ENCODE data around the gene ALDH3B2. TPM values are rescaled to one million over a fixed set of nuclear protein-coding genes. Genes with fewer than 3 reads are reported as not detected.

The ALDH3B2 gene
- polyA plus RNA-seq, 1 of the 3 experiments (the other 2 are of a cell fraction): not detected

DNA sequence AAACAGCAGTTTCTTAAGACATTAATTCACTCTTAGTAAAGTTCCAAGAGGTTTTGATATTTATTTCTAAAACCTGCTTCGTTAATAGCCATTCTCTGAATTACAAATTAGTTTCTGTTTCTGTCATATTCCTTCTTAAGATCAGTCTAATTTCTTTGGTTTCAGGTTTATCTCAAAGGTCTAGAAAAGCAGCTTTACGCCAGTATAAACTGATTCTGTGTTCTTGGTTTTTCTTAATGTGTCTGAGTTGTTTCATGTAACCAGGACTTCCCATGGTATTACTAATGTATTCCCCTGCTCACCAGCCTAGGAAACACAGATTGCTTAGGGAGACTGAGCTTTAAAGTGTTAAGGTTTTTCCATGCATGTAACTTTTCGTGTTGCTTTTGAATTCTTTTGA is 17.1 kb downstream of the ALDH3B2 start:
- H3K9ac ChIP-seq: no peak overlapping the region
- H3K79me2 ChIP-seq (ENCODE audit: insufficient read depth): no peaks in the 10 kb centered on the region
- 0 out of 2 replicates have a peak, but pooled peaks cover 5% of the 10 kb centered on the region for H3K27me3 ChIP-seq (ENCODE audit: insufficient read depth)
- H3K9me2 ChIP-seq: no peaks in the 10 kb centered on the region
- TF ChIP-seq RAD21 (IDR thresholded peaks at IDR 0.05; ENCODE audit: low read length): no peak
- TF ChIP-seq JUND (IDR thresholded peaks at IDR 0.05): no peak
- TF ChIP-seq, protein P1, sequence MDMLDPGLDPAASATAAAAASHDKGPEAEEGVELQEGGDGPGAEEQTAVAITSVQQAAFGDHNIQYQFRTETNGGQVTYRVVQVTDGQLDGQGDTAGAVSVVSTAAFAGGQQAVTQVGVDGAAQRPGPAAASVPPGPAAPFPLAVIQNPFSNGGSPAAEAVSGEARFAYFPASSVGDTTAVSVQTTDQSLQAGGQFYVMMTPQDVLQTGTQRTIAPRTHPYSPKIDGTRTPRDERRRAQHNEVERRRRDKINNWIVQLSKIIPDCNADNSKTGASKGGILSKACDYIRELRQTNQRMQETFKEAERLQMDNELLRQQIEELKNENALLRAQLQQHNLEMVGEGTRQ (IDR thresholded peaks at IDR 0.05; ENCODE audit: borderline replicate concordance, low read depth, low read length): no peak
- TF ChIP-seq GATA2 (CRISPR knock-in tag; IDR thresholded peaks at IDR 0.05): no peak
- no peak for TF ChIP-seq EZH2phosphoT487 (IDR thresholded peaks at IDR 0.05; ENCODE audit: borderline replicate concordance, low read depth)
- no peak for TF ChIP-seq NFIC (IDR thresholded peaks at IDR 0.05; ENCODE audit: borderline replicate concordance)
- TF ChIP-seq CHD2 (IDR thresholded peaks at IDR 0.05; ENCODE audit: low read length, partially characterized antibody): no peak
- no peak for TF ChIP-seq SIN3A (IDR thresholded peaks at IDR 0.05; ENCODE audit: borderline replicate concordance, low read depth, low read length)
- no peak for TF ChIP-seq SMC3 (IDR thresholded peaks at IDR 0.05; ENCODE audit: low read depth, low read length)
- TF ChIP-seq NRF1 (IDR thresholded peaks at IDR 0.05; ENCODE audit: low read depth, low read length): no peak
- no peak for TF ChIP-seq FOXJ3 (CRISPR knock-in tag; IDR thresholded peaks at IDR 0.05)
- TF ChIP-seq, protein P2, sequence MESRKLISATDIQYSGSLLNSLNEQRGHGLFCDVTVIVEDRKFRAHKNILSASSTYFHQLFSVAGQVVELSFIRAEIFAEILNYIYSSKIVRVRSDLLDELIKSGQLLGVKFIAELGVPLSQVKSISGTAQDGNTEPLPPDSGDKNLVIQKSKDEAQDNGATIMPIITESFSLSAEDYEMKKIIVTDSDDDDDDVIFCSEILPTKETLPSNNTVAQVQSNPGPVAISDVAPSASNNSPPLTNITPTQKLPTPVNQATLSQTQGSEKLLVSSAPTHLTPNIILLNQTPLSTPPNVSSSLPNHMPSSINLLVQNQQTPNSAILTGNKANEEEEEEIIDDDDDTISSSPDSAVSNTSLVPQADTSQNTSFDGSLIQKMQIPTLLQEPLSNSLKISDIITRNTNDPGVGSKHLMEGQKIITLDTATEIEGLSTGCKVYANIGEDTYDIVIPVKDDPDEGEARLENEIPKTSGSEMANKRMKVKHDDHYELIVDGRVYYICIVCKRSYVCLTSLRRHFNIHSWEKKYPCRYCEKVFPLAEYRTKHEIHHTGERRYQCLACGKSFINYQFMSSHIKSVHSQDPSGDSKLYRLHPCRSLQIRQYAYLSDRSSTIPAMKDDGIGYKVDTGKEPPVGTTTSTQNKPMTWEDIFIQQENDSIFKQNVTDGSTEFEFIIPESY (IDR thresholded peaks at IDR 0.05; ENCODE audit: borderline replicate concordance, low read depth): no peak
- CTCF ChIA-PET: interaction anchor here (0.7 to 21.6 kb wide), 2 partner anchors 22 to 43 kb away, joined by 3 to 308 read pairs; partner anchors contain the start of genes NUDT8 and TBX10
- H2AFZ ChIP-seq (ENCODE audit: low read depth): no peak overlapping the region
- DNase-seq: no peak
- H3K36me3 ChIP-seq (replicated peaks in 1 of 2; ENCODE audit: control insufficient read depth in 1 of 2, insufficient read depth in 2 of 2, low read length in 1 of 2): no peaks in the 10 kb centered on the region
- no peaks in the 10 kb centered on the region for H3F3A ChIP-seq (replicated peaks; ENCODE audit: insufficient read depth)
- 23% methylated on average over 3 of the region's 3 CpGs for WGBS (ENCODE audit: low lambda C conversion rate)
- H3K4me2 ChIP-seq: no peak overlapping the region
- no peak overlapping the region for H3K27ac ChIP-seq (ENCODE audit: low read depth in 2 of 2, low read length in 1 of 2)
- POLR2A ChIA-PET: interaction anchor here (1.1 kb wide), 1 partner anchor 27 kb away, joined by 3 read pairs; the partner anchor contains the start of gene NUDT8
- H4K20me1 ChIP-seq (ENCODE audit: insufficient read depth): no peaks in the 10 kb centered on the region
- H3K4me1 ChIP-seq (ENCODE audit: control insufficient read depth in 1 of 2, insufficient read depth in 2 of 2, low read depth in 1 of 2, low read length in 1 of 2): no peaks in the 10 kb centered on the region; a peak in 2 of 4 replicates
- H3K9me3 ChIP-seq: no peaks in the 10 kb centered on the region
- no peak overlapping the region for H3K4me3 ChIP-seq (ENCODE audit: low read depth in 2 of 2, low read length in 1 of 2)

DNA sequence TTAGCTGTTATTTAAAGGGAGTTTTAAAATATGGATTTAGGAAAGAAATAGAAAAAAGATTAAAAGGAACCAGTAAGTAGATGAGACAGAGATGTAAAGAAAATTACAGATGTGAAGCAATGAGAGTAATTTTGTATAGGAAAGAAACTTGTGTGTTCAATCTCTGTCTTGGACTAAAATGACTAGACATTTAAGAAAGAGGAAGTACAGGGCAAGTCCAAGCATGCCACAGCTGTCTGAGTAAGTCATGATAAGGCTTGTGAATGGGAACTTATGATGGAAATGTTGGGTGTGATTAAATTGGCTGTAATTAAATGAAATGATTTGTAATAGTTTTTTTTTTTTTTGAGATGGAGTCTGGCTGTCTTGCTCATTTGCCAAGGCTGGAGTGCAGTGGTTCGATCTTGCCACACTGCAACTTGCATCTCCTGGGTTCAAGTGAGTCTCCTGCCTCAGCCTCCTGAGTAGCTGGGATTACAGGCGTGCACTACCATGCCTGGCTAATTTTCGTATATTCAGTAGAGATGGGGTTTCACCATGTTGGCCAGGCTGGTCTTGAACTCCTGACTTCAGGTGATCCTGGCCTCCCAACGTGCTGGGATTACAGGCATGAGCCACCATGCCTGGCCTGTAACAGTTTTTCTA is 18.0 kb downstream of the ALDH3B2 start:
- TF ChIP-seq MEF2A (IDR thresholded peaks at IDR 0.05; ENCODE audit: borderline replicate concordance, low read depth): no peak
- TF ChIP-seq NFIC (IDR thresholded peaks at IDR 0.05; ENCODE audit: borderline replicate concordance): no peak
- no peak for TF ChIP-seq GABPA (IDR thresholded peaks at IDR 0.05; ENCODE audit: low read depth)
- TF ChIP-seq, protein P3, sequence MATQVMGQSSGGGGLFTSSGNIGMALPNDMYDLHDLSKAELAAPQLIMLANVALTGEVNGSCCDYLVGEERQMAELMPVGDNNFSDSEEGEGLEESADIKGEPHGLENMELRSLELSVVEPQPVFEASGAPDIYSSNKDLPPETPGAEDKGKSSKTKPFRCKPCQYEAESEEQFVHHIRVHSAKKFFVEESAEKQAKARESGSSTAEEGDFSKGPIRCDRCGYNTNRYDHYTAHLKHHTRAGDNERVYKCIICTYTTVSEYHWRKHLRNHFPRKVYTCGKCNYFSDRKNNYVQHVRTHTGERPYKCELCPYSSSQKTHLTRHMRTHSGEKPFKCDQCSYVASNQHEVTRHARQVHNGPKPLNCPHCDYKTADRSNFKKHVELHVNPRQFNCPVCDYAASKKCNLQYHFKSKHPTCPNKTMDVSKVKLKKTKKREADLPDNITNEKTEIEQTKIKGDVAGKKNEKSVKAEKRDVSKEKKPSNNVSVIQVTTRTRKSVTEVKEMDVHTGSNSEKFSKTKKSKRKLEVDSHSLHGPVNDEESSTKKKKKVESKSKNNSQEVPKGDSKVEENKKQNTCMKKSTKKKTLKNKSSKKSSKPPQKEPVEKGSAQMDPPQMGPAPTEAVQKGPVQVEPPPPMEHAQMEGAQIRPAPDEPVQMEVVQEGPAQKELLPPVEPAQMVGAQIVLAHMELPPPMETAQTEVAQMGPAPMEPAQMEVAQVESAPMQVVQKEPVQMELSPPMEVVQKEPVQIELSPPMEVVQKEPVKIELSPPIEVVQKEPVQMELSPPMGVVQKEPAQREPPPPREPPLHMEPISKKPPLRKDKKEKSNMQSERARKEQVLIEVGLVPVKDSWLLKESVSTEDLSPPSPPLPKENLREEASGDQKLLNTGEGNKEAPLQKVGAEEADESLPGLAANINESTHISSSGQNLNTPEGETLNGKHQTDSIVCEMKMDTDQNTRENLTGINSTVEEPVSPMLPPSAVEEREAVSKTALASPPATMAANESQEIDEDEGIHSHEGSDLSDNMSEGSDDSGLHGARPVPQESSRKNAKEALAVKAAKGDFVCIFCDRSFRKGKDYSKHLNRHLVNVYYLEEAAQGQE (IDR thresholded peaks at IDR 0.05; ENCODE audit: low read depth, low read length): no peak
- TF ChIP-seq, protein P1 (IDR thresholded peaks at IDR 0.05; ENCODE audit: borderline replicate concordance, low read depth, low read length): no peak
- no peak for TF ChIP-seq RXRA (IDR thresholded peaks at IDR 0.05; ENCODE audit: borderline replicate concordance, low read depth)
- no peak for TF ChIP-seq ELF1 (IDR thresholded peaks at IDR 0.05)
- TF ChIP-seq FOXJ3 (CRISPR knock-in tag; IDR thresholded peaks at IDR 0.05): no peak
- TF ChIP-seq JUND (IDR thresholded peaks at IDR 0.05): no peak

More for the DNA sequence above, 18.0 kb downstream of the ALDH3B2 start:
- POLR2A ChIA-PET: no interaction called here
- H3F3A ChIP-seq (replicated peaks; ENCODE audit: insufficient read depth): no peaks in the 10 kb centered on the region
- H3K27me3 ChIP-seq (ENCODE audit: insufficient read depth): no peaks in the 10 kb centered on the region
- no peaks in the 10 kb centered on the region for H4K20me1 ChIP-seq (ENCODE audit: insufficient read depth)
- no peak overlapping the region for H3K9ac ChIP-seq
- no peak overlapping the region for H3K27ac ChIP-seq (ENCODE audit: low read depth in 2 of 2, low read length in 1 of 2)
- no peak overlapping the region for H3K4me3 ChIP-seq (ENCODE audit: low read depth in 2 of 2, low read length in 1 of 2)
- H3K9me3 ChIP-seq: no peaks in the 10 kb centered on the region
- H3K79me2 ChIP-seq (ENCODE audit: insufficient read depth): no peaks in the 10 kb centered on the region
- H3K4me2 ChIP-seq: no peak overlapping the region
- CTCF ChIA-PET: interaction anchor here (0.7 to 21.6 kb wide), 4 partner anchors 21 to 136 kb away, joined by 3 to 308 read pairs (median 4); partner anchors contain the start of genes NUDT8 and TBX10
- 20% methylated on average over 4 of the region's 4 CpGs for WGBS (ENCODE audit: low lambda C conversion rate)
- no peaks in the 10 kb centered on the region for H3K36me3 ChIP-seq (replicated peaks in 1 of 2; ENCODE audit: control insufficient read depth in 1 of 2, insufficient read depth in 2 of 2, low read length in 1 of 2)
- H2AFZ ChIP-seq (ENCODE audit: low read depth): no peak overlapping the region
- H3K4me1 ChIP-seq (ENCODE audit: control insufficient read depth in 1 of 2, insufficient read depth in 2 of 2, low read depth in 1 of 2, low read length in 1 of 2): no peaks in the 10 kb centered on the region; a peak in 2 of 4 replicates
- H3K9me2 ChIP-seq: no peaks in the 10 kb centered on the region
- no peak for DNase-seq

Measured in SK-N-SH (cell line).